Ishikawa (cell line): ENCODE results near the gene COL8A2.
A peak's percentile ranks its signal among the peaks of the same experiment; 100 is the strongest.

Source experiments
- CEBPB ChIP-seq: IDR thresholded peaks from 2 replicates; pipeline ENCODE4 v1.6.1; 2012
- CREB1 ChIP-seq: IDR thresholded peaks from 2 replicates; pipeline ENCODE4 v1.6.1; 2012; ENCODE audit warnings: low read depth
- EGR1 ChIP-seq: IDR thresholded peaks from 2 replicates; pipeline ENCODE4 v1.6.1; 2012
- EP300 ChIP-seq: IDR thresholded peaks from 2 replicates; pipeline ENCODE4 v1.6.1; 2012; ENCODE audit warnings: borderline replicate concordance
- FOXM1 ChIP-seq: IDR thresholded peaks from 2 replicates; pipeline ENCODE4 v1.6.1; 2012; ENCODE audit warnings: low read depth, borderline replicate concordance
- MAX ChIP-seq: IDR thresholded peaks from 2 replicates; pipeline ENCODE4 v1.6.1; 2012
- NFIC ChIP-seq: IDR thresholded peaks from 2 replicates; pipeline ENCODE4 v1.6.1; 2012
- RAD21 ChIP-seq: IDR thresholded peaks from 2 replicates; pipeline ENCODE4 v1.6.1; 2012; ENCODE audit warnings: low read depth
- REST ChIP-seq: IDR thresholded peaks from 2 replicates; pipeline ENCODE4 v1.6.1; 2012; ENCODE audit warnings: low read depth, mild to moderate bottlenecking
- TAF1 ChIP-seq: IDR thresholded peaks from 2 replicates; pipeline ENCODE4 v1.6.1; 2012; ENCODE audit warnings: low read depth, mild to moderate bottlenecking
- TCF12 ChIP-seq: IDR thresholded peaks from 2 replicates; pipeline ENCODE4 v1.6.1; 2012; ENCODE audit warnings: low read depth
- TEAD4 ChIP-seq: IDR thresholded peaks from 2 replicates; pipeline ENCODE4 v1.6.1; 2012
- USF1 ChIP-seq: IDR thresholded peaks from 2 replicates; pipeline ENCODE4 v1.6.1; 2012
- YY1 ChIP-seq: IDR thresholded peaks from 2 replicates; pipeline ENCODE4 v1.6.1; 2012; ENCODE audit warnings: low read depth
- ZBTB7A ChIP-seq: IDR thresholded peaks from 2 replicates; pipeline ENCODE4 v1.6.1; 2012; ENCODE audit warnings: low read depth

Gene COL8A2

GRCh38 chr1:36085686-36086526 lies 39.1 kb downstream of the COL8A2 start:
- TF ChIP-seq RAD21 (no peak), CEBPB (no peak), FOXM1 (no peak)

- TF ChIP-seq EGR1 (no peak), ZBTB7A (no peak), RAD21 (no peak), NFIC (no peak), YY1 (no peak), EP300 (no peak)
These were observed 39.9 kb downstream of the COL8A2 start for GRCh38 chr1:36085126-36085525.

- TF ChIP-seq EGR1 (no peak), ZBTB7A (no peak), EP300 (no peak; the same call in 1 of the 2 replicates), USF1 (no peak), YY1 (no peak), TAF1 (no peak), CREB1 (no peak), CEBPB (no peak), RAD21 (no peak), NFIC (no peak), TCF12 (no peak), MAX (no peak), TEAD4 (no peak), REST (no peak), FOXM1 (no peak)
These were observed 40.4 kb downstream of the COL8A2 start for GRCh38 chr1:36084497-36085115.

- TF ChIP-seq FOXM1 (no peak), ZBTB7A (peak; percentile 77)
These were observed 41.2 kb downstream of the COL8A2 start, which contains the start of gene TEKT2 for GRCh38 chr1:36083635-36084496. TEKT2 (plus strand) TSS chr1:36084094; CDS start chr1:36084922, 828 bp downstream.

GRCh38 chr1:36083219-36083618 lies 41.8 kb downstream of the COL8A2 start:
- TF ChIP-seq YY1 (no peak), FOXM1 (no peak), CEBPB (no peak), MAX (no peak), CREB1 (no peak), TEAD4 (no peak), REST (no peak), RAD21 (no peak), EGR1 (no peak), ZBTB7A (no peak), NFIC (no peak), TAF1 (no peak), TCF12 (no peak), EP300 (no peak), USF1 (no peak)
